Large intestine (tissue), 3 donors: ENCODE measurements around the gene RNF126. TPM values are rescaled to one million over a fixed set of nuclear protein-coding genes. Genes with fewer than 3 reads are reported as not detected.
"Not testable (repeated sequence)": the region's sequence is repeated elsewhere in the genome, so short reads cannot be mapped to it uniquely, and the experiment has no call there.

Source experiments
- DNase-seq, 2 donors: peaks; one replicate each; pipeline versions ENCODE4 v3.0.0 to v3.0.0-alpha.2; 2013
- H3K27ac ChIP-seq: one replicate; pipeline ENCODE4 v1.5.1; 2013; ENCODE audit warnings: low read length
- H3K27me3 ChIP-seq: 2 replicates; pipeline ENCODE4 v1.6.1; 2013; ENCODE audit warnings: low read length; ENCODE audit not compliant: control insufficient read depth, insufficient read depth
- H3K36me3 ChIP-seq: 2 replicates; pipeline ENCODE4 v1.6.1; 2013; ENCODE audit warnings: low read length; ENCODE audit not compliant: control insufficient read depth, insufficient read depth
- H3K4me1 ChIP-seq: one replicate; pipeline ENCODE4 v1.6.1; 2013; ENCODE audit warnings: low read length; ENCODE audit not compliant: control insufficient read depth, insufficient read depth
- H3K4me3 ChIP-seq: one replicate; pipeline ENCODE4 v1.5.1; 2013; ENCODE audit warnings: low read length
- H3K9me3 ChIP-seq: one replicate; pipeline ENCODE4 v1.6.1; 2013; ENCODE audit warnings: mild to moderate bottlenecking, low read depth, low read length, moderate library complexity; ENCODE audit not compliant: control insufficient read depth
- WGBS: methylation state at CpG from one replicate; pipeline ENCODE4 v1.1.5; 2013; ENCODE audit warnings: low lambda C conversion rate; ENCODE audit not compliant: insufficient coverage; 5-methylcytosine and 5-hydroxymethylcytosine counted together
- polyA plus RNA-seq: library from polyadenylated mRNA; unstranded; fragments of 120-200 nt; gene quantifications from one replicate; pipeline ENCODE4 v1.2.1, GENCODE V29; 2013

Gene RNF126
- polyA plus RNA-seq, 1 donor: 41.4 TPM

GRCh38 chr19:610071-610800, 52.8 kb downstream of the RNF126 start:
- Histone ChIP-seq H3K27me3 (no peaks in the 10 kb centered on the region), H3K9me3 (peaks cover 3% of the 10 kb centered on the region), H3K36me3 (no peaks in the 10 kb centered on the region), H3K27ac (no peak overlapping the region), H3K4me3 (no peak overlapping the region), H3K4me1 (no peaks in the 10 kb centered on the region)
- no CpG with 5 or more reads among the region's 38 CpGs for WGBS
- DNase-seq: no peak

- WGBS: no CpG with 5 or more reads among the region's 22 CpGs
- Histone ChIP-seq H3K4me1 (no peaks in the 10 kb centered on the region), H3K9me3 (peaks cover 7% of the 10 kb centered on the region), H3K36me3 (no peaks in the 10 kb centered on the region), H3K27ac (no peak overlapping the region), H3K27me3 (no peaks in the 10 kb centered on the region), H3K4me3 (no peak overlapping the region)
- no peak for DNase-seq
These were observed 54.0 kb downstream of the RNF126 start for GRCh38 chr19:609004-609346.

GRCh38 chr19:608155-609003, 54.6 kb downstream of the RNF126 start:
- H3K27me3 ChIP-seq: no peaks in the 10 kb centered on the region
- peaks cover 7% of the 10 kb centered on the region for H3K9me3 ChIP-seq
- H3K27ac ChIP-seq: no peak overlapping the region
- no peak for DNase-seq
- H3K4me3 ChIP-seq: no peak overlapping the region
- H3K4me1 ChIP-seq: no peaks in the 10 kb centered on the region
- H3K36me3 ChIP-seq: no peaks in the 10 kb centered on the region
- no CpG with 5 or more reads among the region's 30 CpGs for WGBS

GRCh38 chr19:607301-608154, 55.5 kb downstream of the RNF126 start:
- Histone ChIP-seq H3K4me1 (no peaks in the 10 kb centered on the region), H3K36me3 (no peaks in the 10 kb centered on the region), H3K9me3 (peaks cover 11% of the 10 kb centered on the region), H3K27me3 (no peaks in the 10 kb centered on the region), H3K4me3 (no peak overlapping the region), H3K27ac (no peak overlapping the region)
- DNase-seq: no peak
- no CpG with 5 or more reads among the region's 30 CpGs for WGBS

- not testable (repeated sequence) for H3K4me1 ChIP-seq, H3K4me3 ChIP-seq, H3K27ac ChIP-seq, DNase-seq, H3K27me3 ChIP-seq, H3K36me3 ChIP-seq
- H3K9me3 ChIP-seq: peaks cover 20% of the 10 kb centered on the region
- WGBS: no CpG with 5 or more reads among the region's 34 CpGs
These were observed 57.7 kb downstream of the RNF126 start for GRCh38 chr19:605061-605971.

GRCh38 chr19:604355-604754, 58.7 kb downstream of the RNF126 start:
- H3K4me3 ChIP-seq: no peak overlapping the region
- DNase-seq: no peak
- no peaks in the 10 kb centered on the region for H3K27me3 ChIP-seq
- H3K36me3 ChIP-seq: no peaks in the 10 kb centered on the region
- H3K9me3 ChIP-seq: peaks cover 20% of the 10 kb centered on the region
- no CpG with 5 or more reads among the region's 11 CpGs for WGBS
- H3K27ac ChIP-seq: no peak overlapping the region
- H3K4me1 ChIP-seq: no peaks in the 10 kb centered on the region

GRCh38 chr19:603779-604178, 59.2 kb downstream of the RNF126 start:
- DNase-seq, H3K4me1 ChIP-seq, H3K27me3 ChIP-seq, H3K36me3 ChIP-seq, H3K4me3 ChIP-seq, H3K27ac ChIP-seq: not testable (repeated sequence)
- WGBS: no CpG with 5 or more reads among the region's 20 CpGs
- peaks cover 20% of the 10 kb centered on the region for H3K9me3 ChIP-seq

GRCh38 chr19:603302-603639, 59.7 kb downstream of the RNF126 start:
- WGBS: no CpG with 5 or more reads among the region's 13 CpGs
- not testable (repeated sequence) for DNase-seq, H3K27me3 ChIP-seq, H3K36me3 ChIP-seq, H3K27ac ChIP-seq, H3K4me3 ChIP-seq, H3K4me1 ChIP-seq
- peaks cover 20% of the 10 kb centered on the region for H3K9me3 ChIP-seq

GRCh38 chr19:602391-603301, 60.4 kb downstream of the RNF126 start:
- Histone ChIP-seq H3K27ac (no peak overlapping the region), H3K27me3 (no peaks in the 10 kb centered on the region), H3K4me3 (no peak overlapping the region), H3K9me3 (peaks cover 21% of the 10 kb centered on the region), H3K36me3 (no peaks in the 10 kb centered on the region), H3K4me1 (no peaks in the 10 kb centered on the region)
- no CpG with 5 or more reads among the region's 35 CpGs for WGBS
- DNase-seq: no peak
